D721Med (cell line): ENCODE data around the gene PARP6.
A peak's percentile ranks its signal among the peaks of the same experiment; 100 is the strongest.

Experiments used
- DNase-seq: peaks from one replicate; pipeline ENCODE4 v3.0.0; 2011; ENCODE audit warnings: low spot score; ENCODE audit not compliant: insufficient read length
- FAIRE-seq: peaks from 2 replicates; lab custom pipeline; 2011; peaks lifted over from hg19 to GRCh38; lab: Jason Lieb, UNC
- CTCF ChIP-seq: IDR thresholded peaks from 2 replicates; pipeline ENCODE4 v1.5.1; 2012; ENCODE audit warnings: mild to moderate bottlenecking, control low read depth; ENCODE audit not compliant: insufficient read depth; ENCODE audit errors: missing control alignments

Gene PARP6

GRCh38 chr15:72288796-72289596 is 16.6 kb upstream of the PARP6 start:
- DNase-seq (no peak), FAIRE-seq (no peak)
- no peak for TF ChIP-seq CTCF

DNA sequence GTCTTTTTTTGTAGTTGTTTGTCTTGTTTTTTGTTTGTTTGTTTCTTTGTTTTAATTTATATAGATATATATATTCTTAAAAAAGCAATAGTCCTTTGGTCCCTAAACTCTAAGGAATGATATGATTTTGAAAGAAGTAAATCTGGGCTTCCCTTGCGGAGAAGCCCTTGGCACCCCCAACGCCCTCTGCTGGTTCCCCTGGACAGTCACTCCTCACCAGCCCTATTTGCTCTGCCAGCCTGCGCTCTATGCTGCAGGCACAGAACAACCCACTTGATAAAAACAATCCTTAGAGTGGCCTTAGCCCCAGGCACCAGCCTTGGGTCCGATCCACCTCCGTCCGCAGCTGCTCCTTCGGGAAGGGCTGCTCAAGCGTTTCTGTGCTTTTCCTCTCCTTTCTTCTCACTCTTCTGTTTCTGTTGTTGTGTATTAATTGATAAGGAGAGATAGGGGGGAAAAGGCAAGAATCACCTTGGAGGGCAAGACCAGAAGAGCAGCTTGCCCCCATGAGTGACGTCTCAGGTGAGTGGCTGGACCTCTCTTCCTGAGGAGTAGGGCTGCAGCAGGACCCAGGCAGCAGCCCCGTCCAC is 13.7 kb upstream of the PARP6 start:
- FAIRE-seq (no peak), DNase-seq (no peak)
- TF ChIP-seq CTCF: peak; percentile 75

GRCh38 chr15:72285402-72285801 is 13.0 kb upstream of the PARP6 start:
- no peak for TF ChIP-seq CTCF
- FAIRE-seq (no peak), DNase-seq (no peak)

GRCh38 chr15:72284781-72285180 is 12.4 kb upstream of the PARP6 start:
- DNase-seq: no peak
- no peak for FAIRE-seq
- no peak for TF ChIP-seq CTCF

DNA sequence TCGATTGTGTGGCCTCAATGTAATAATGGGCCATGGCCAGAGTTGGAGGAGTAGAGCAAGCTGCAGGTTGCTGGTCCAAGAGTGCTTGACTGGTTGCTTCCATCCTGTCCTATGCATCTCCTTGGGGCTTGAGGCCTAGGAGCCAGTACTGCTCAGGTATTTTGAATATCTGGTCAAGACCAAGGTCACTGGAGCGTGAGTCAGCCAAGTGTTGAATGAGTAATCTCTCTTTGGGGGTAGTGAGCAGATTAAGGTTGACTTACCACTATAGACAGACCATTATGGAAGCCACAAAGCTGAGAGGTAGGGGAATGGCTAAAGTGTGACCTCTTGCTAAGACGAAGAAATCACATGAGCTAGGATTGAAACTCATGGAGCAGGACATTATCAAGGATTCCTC is 9.4 kb upstream of the PARP6 start:
- FAIRE-seq (no peak), DNase-seq (no peak)
- no peak for TF ChIP-seq CTCF

GRCh38 chr15:72280751-72281150 is 8.4 kb upstream of the PARP6 start:
- DNase-seq (no peak), FAIRE-seq (no peak)
- no peak for TF ChIP-seq CTCF

- no peak for TF ChIP-seq CTCF
- FAIRE-seq: no peak
Observed at GRCh38 chr15:72278737-72279136, 6.4 kb upstream of the PARP6 start.

More at GRCh38 chr15:72278737-72279136, 6.4 kb upstream of the PARP6 start:
- DNase-seq: no peak
